Peyer's patch (tissue), 4 donors: ENCODE results near the gene BNIP3.

Source experiments
- POLR2A ChIP-seq, 2 donors: fragments of 450-650 bp; IDR thresholded peaks; one replicate each; pipeline ENCODE4 v1.5.1; 2017; ENCODE audit warnings: antibody characterized with exemption in 2 of 2, mild to moderate bottlenecking in 2 of 2, moderate library complexity in 2 of 2
- TF ChIP-seq, protein P1 (sequence below), 6 experiments: fragments of 450-650 bp in 4 of 6; fragments of 200-600 bp in 2 of 6; sonication (generic) in 1 of 6; IDR thresholded peaks; one replicate each; pipeline ENCODE4 v1.5.1; 2017 to 2019; ENCODE audit warnings: antibody characterized with exemption in 6 of 6, mild to moderate bottlenecking in 3 of 6, moderate library complexity in 1 of 6

DNA sequence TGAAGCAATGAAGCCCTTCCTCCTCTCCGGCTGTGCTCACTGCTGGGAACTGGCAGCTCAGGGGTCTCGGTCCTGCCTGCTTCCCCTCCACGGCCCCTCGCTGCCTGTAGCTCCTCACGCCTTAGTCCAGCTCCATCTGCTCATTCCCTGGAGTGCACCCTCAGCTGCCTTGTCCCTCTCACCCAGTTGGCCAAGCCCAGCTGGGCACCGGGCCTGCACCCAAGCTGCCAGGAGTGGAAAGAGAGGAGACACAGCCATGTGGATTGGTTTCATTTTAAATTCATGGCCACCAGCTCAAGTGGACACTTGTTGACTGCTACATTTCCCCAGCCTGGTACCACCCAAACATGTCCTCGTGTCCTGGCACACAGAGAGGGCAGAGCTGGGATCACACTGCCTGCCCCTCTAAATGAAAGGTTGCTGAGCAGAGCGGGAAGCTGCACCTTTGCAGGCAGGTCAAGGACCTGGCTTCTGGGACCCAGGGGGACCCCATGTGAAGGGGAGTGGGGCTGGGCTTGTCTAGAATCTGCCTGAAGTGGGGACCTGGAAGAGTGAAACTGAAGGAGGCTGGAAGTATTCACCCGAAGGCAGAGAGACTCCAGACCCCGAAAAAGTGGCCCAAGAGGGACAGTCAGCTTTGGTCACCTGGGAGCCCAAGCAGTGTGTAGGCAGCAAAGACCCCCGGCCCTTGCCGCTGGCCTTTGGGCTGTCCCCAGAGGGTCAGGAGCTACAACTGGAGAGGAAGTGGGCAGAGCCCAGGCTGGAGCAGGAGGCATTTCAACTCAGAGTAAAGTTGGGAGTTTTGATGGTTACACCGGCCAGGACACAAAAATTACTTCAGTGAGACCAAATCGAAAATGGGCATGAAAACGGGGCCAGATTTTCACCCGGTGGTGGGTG lies 15.0 kb upstream of the BNIP3 start:
- TF ChIP-seq, protein P1, sequence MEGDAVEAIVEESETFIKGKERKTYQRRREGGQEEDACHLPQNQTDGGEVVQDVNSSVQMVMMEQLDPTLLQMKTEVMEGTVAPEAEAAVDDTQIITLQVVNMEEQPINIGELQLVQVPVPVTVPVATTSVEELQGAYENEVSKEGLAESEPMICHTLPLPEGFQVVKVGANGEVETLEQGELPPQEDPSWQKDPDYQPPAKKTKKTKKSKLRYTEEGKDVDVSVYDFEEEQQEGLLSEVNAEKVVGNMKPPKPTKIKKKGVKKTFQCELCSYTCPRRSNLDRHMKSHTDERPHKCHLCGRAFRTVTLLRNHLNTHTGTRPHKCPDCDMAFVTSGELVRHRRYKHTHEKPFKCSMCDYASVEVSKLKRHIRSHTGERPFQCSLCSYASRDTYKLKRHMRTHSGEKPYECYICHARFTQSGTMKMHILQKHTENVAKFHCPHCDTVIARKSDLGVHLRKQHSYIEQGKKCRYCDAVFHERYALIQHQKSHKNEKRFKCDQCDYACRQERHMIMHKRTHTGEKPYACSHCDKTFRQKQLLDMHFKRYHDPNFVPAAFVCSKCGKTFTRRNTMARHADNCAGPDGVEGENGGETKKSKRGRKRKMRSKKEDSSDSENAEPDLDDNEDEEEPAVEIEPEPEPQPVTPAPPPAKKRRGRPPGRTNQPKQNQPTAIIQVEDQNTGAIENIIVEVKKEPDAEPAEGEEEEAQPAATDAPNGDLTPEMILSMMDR (IDR thresholded peaks at IDR 0.05): no peak
- TF ChIP-seq POLR2A (IDR thresholded peaks at IDR 0.05): no peak
